Activated CD8-positive, alpha-beta T cell treated with anti-CD3 and anti-CD28 coated beads for 36 hours (primary cell): ENCODE results near the gene ZNF385A. TPM values are rescaled to one million over a fixed set of nuclear protein-coding genes. Genes with fewer than 3 reads are reported as not detected.

Experiments used
- ATAC-seq: fragments of 200-7000 bp; cut with Tn5 transposase; one replicate; pipeline ENCODE4 v1.10.0; 2021; ENCODE audit warnings: mild to moderate bottlenecking, moderate library complexity
- CTCF ChIA-PET: fragments of 350-600 bp; sonication (Branson Sonifier 250); formaldehyde crosslinking; loops from one replicate; lab custom pipeline; 2021; ENCODE audit warnings: antibody characterized with exemption; lab: Charles Lee
- POLR2A ChIA-PET: fragments of 350-600 bp; sonication (Branson Sonifier 250); formaldehyde crosslinking; loops from one replicate; lab custom pipeline; 2021; ENCODE audit warnings: antibody characterized with exemption; lab: Charles Lee
- DNase-seq: peaks from one replicate; pipeline ENCODE4 v3.0.0-alpha.2; 2020
- H3K27ac Mint-ChIP-seq: one replicate; pipeline ENCODE4 v1.8.0; 2021; ENCODE audit warnings: mild to moderate bottlenecking, mixed read lengths
- H3K27me3 Mint-ChIP-seq: one replicate; pipeline ENCODE4 v1.8.0; 2021; ENCODE audit warnings: mixed read lengths
- H3K36me3 Mint-ChIP-seq: one replicate; pipeline ENCODE4 v1.8.0; 2021; ENCODE audit warnings: low read depth, mixed read lengths
- H3K4me1 Mint-ChIP-seq: one replicate; pipeline ENCODE4 v1.8.0; 2021; ENCODE audit warnings: low read depth, mixed read lengths
- H3K4me3 Mint-ChIP-seq: one replicate; pipeline ENCODE4 v1.8.0; 2021; ENCODE audit warnings: mild to moderate bottlenecking, moderate library complexity, mixed read lengths
- H3K9me3 Mint-ChIP-seq: one replicate; pipeline ENCODE4 v1.8.0; 2021; ENCODE audit warnings: mixed read lengths
- CTCF ChIP-seq: fragments of 200-600 bp; IDR thresholded peaks from one replicate; pipeline ENCODE4 v1.8.0; 2022; ENCODE audit warnings: antibody characterized with exemption, mild to moderate bottlenecking
- intact Hi-C: fragments of 100-400 bp; cut with micrococcal nuclease; formaldehyde crosslinking; loops from one replicate; pipeline ENCODE4 v1.10.0; 2022
- total RNA-seq, 2 experiments: library from RNA; stranded (reverse); gene quantifications; one replicate each; pipeline ENCODE4 v1.2.3, GENCODE V29; 2021

ZNF385A gene
- total RNA-seq, 2 experiments from 2014 or later, result 1.1 to 2.5 TPM

GRCh38 chr12:54405573-54405972, 21.0 kb upstream of the ZNF385A start:
- intact Hi-C loops, result no loop called here
- ChIA-PET CTCF (interaction anchor here (0.7 to 12.3 kb wide), 12 partner anchors 9 to 144 kb away, joined by 3 to 479 read pairs (median 10); partner anchors contain the start of genes ITGA5 and PDE1B), POLR2A (interaction anchor here (1.2 kb wide), 1 partner anchor 11 kb away, joined by 3 read pairs; no protein-coding TSS in a partner anchor)
- no peaks in the 10 kb centered on the region for H3K9me3 Mint-ChIP-seq
- no peak for TF ChIP-seq CTCF
- no peak overlapping the region for H3K4me3 Mint-ChIP-seq
- H3K4me1 Mint-ChIP-seq, result peaks cover 8% of the 10 kb centered on the region
- peaks cover 35% of the 10 kb centered on the region for H3K36me3 Mint-ChIP-seq
- ATAC-seq (no peak), DNase-seq (no peak)
- no peaks in the 10 kb centered on the region for H3K27me3 Mint-ChIP-seq
- H3K27ac Mint-ChIP-seq, result peak overlapping the region; percentile 28

DNA sequence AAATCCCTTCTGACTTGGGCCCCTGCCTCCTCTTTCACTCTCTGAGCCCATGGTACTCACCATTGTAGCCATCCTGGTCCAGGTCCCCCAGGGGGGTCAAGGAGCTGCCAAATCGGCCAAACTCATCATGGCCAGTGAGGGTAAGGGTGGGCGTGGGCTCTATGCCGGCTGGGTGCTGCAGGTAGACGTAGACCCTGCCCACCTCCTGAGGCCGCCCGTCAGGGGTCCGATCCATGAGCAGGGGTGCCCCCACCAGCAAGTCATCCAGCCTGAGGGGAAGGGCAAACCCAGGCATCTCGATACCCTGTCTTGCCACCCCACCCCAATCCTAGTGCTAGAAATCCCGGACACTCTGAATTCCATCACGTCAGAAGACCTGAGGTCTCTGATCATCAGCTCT, 20.6 kb upstream of the ZNF385A start:
- CTCF ChIA-PET, result interaction anchor here (0.7 to 12.3 kb wide), 13 partner anchors 9 to 144 kb away, joined by 3 to 479 read pairs (median 8); partner anchors contain the start of genes ITGA5 and PDE1B
- DNase-seq, result no peak
- H3K9me3 Mint-ChIP-seq, result no peaks in the 10 kb centered on the region
- peaks cover 8% of the 10 kb centered on the region for H3K4me1 Mint-ChIP-seq
- H3K4me3 Mint-ChIP-seq, result no peak overlapping the region
- intact Hi-C loops, result no loop called here
- H3K27ac Mint-ChIP-seq, result peak overlapping the region; percentile 28
- H3K36me3 Mint-ChIP-seq, result peaks cover 35% of the 10 kb centered on the region
- no peak for TF ChIP-seq CTCF
- POLR2A ChIA-PET, result no interaction called here
- no peak for ATAC-seq
- no peaks in the 10 kb centered on the region for H3K27me3 Mint-ChIP-seq

- intact Hi-C loops, result no loop called here
- ATAC-seq (peak; percentile 69), DNase-seq (peak; percentile 82)
- Mint-ChIP-seq H3K4me1 (peaks cover 8% of the 10 kb centered on the region), H3K36me3 (peaks cover 39% of the 10 kb centered on the region), H3K4me3 (no peak overlapping the region), H3K9me3 (no peaks in the 10 kb centered on the region), H3K27ac (peak overlapping the region; percentile 29), H3K27me3 (no peaks in the 10 kb centered on the region)
- CTCF ChIA-PET, result interaction anchor here (0.6 to 12.3 kb wide), 32 partner anchors 9 to 161 kb away, joined by 3 to 479 read pairs (median 4); partner anchors contain the start of genes ITGA5 and NCKAP1L
- POLR2A ChIA-PET, result no interaction called here
- peak; percentile 100 for TF ChIP-seq CTCF
Observed at GRCh38 chr12:54404061-54405004, 19.8 kb upstream of the ZNF385A start.

GRCh38 chr12:54401119-54401518, 16.6 kb upstream of the ZNF385A start:
- POLR2A ChIA-PET, result interaction anchor here (0.6 to 2.3 kb wide), 2 partner anchors 36 to 39 kb away, joined by 3 to 13 read pairs; no protein-coding TSS in a partner anchor
- Mint-ChIP-seq H3K9me3 (no peaks in the 10 kb centered on the region), H3K27me3 (no peaks in the 10 kb centered on the region), H3K36me3 (peaks cover 39% of the 10 kb centered on the region), H3K27ac (no peak overlapping the region), H3K4me3 (no peak overlapping the region), H3K4me1 (peaks cover 5% of the 10 kb centered on the region)
- CTCF ChIA-PET, result interaction anchor here (2.8 to 12.3 kb wide), 7 partner anchors 14 to 97 kb away, joined by 14 to 479 read pairs (median 74); partner anchors contain the start of genes ITGA5, NCKAP1L and ZNF385A
- no peak for ATAC-seq
- intact Hi-C loops, result no loop called here
- DNase-seq, result no peak
- TF ChIP-seq CTCF, result no peak
